Esophagus muscularis mucosa (tissue), 4 donors: ENCODE data around the gene MN1. TPM values are rescaled to one million over a fixed set of nuclear protein-coding genes. Genes with fewer than 3 reads are reported as not detected.
A peak's percentile ranks its signal among the peaks of the same experiment; 100 is the strongest.

Experiments
- DNase-seq: peaks from one replicate; pipeline ENCODE4 v3.0.0-alpha.2; 2017; ENCODE audit errors: extremely low spot score
- H3K27ac ChIP-seq, 4 donors: fragments of 200-600 bp; sonication (generic); replicated peaks in 1 of 4; 1 replicate in 3 of 4; 2 replicates in 1 of 4; pipeline ENCODE4 v1.5.1; 2016 to 2019; ENCODE audit warnings: mild to moderate bottlenecking in 1 of 4
- H3K27me3 ChIP-seq, 4 donors: fragments of 200-600 bp; sonication (generic); one replicate each; pipeline versions ENCODE4 v1.5.1 to v1.6.0; 2016 to 2019
- H3K36me3 ChIP-seq, 4 donors: fragments of 200-600 bp; sonication (generic); one replicate each; pipeline ENCODE4 v1.5.1; 2016 to 2019
- H3K4me1 ChIP-seq, 4 donors: fragments of 200-600 bp; sonication (generic); one replicate each; pipeline ENCODE4 v1.5.1; 2016 to 2019
- H3K4me3 ChIP-seq, 4 donors: fragments of 200-600 bp; sonication (generic); 1 replicate in 2 of 4; 2 replicates in 2 of 4; pipeline ENCODE4 v1.5.1; 2016 to 2019; ENCODE audit warnings: mild to moderate bottlenecking in 4 of 4, moderate library complexity in 1 of 4
- H3K9me3 ChIP-seq, 4 donors: fragments of 200-600 bp; sonication (generic); 1 replicate in 3 of 4; 2 replicates in 1 of 4; pipeline ENCODE4 v1.5.1; 2016 to 2019
- EP300 ChIP-seq: sonication (generic); formaldehyde crosslinking; IDR thresholded peaks from one replicate; pipeline ENCODE4 v1.6.1; 2017; ENCODE audit warnings: antibody characterized with exemption
- POLR2A ChIP-seq: fragments of 450-650 bp; IDR thresholded peaks from one replicate; pipeline ENCODE4 v1.6.1; 2017; ENCODE audit warnings: antibody characterized with exemption, moderate library complexity, mild to moderate bottlenecking, low read depth
- POLR2AphosphoS5 ChIP-seq, 2 donors: sonication (generic); formaldehyde crosslinking; IDR thresholded peaks; one replicate each; pipeline ENCODE4 v1.6.1; 2017; ENCODE audit warnings: antibody characterized with exemption in 2 of 2
- WGBS: methylation state at CpG from one replicate; pipeline ENCODE4 v1.1.5; 2018; 5-methylcytosine and 5-hydroxymethylcytosine counted together
- intact Hi-C: fragments of 100-400 bp; cut with DNase I; formaldehyde crosslinking; loops from one replicate; pipeline ENCODE4 v1.15.1; 2023
- total RNA-seq, 4 donors: library from RNA; depleted of rRNA; stranded (reverse); fragments of >200 nt; gene quantifications; one replicate each; pipeline versions ENCODE4 v1.1.0 to v1.2.1, GENCODE V29; 2016
- TF ChIP-seq, protein P1 (sequence below), 3 experiments: fragments of 200-600 bp in 2 of 3; fragments of 450-650 bp in 1 of 3; sonication (generic) in 2 of 3; IDR thresholded peaks; one replicate each; pipeline ENCODE4 v1.5.1; 2017 to 2019; ENCODE audit warnings: antibody characterized with exemption in 3 of 3, mild to moderate bottlenecking in 2 of 3, moderate library complexity in 1 of 3

MN1 gene
- total RNA-seq, 4 donors from 2014 or later: 16.2 to 47.3 (median 29.0) TPM

DNA sequence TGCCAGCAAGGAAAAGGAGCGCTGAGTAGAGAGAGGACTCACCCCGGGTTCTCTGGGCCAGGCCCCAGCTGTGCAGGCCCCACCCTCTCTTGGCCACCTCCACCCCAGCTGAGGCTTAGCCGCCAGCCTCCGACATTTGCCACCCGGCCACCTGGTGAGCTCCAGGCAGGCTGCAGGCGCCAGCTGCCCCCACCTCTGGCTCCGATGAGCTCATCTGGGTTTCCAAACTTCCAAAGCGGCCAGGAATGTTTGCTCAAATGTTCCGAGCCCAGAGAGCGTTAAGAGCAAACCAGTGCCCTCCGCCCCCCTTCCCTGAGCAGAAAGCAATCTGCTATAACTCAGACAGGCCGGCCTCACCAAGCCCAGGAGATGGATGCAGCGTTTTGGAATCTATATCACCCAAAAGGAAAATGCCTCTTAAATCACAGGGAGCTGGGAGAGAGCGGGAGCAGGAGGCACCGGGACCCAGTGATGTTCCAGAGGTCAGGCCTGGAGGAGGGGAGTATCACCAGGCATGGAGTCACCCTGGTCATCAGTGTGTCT, 9.1 kb upstream of the MN1 start:
- WGBS: 26% methylated on average over 13 of the region's 15 CpGs
- Histone ChIP-seq H3K27me3 (no peaks in the 10 kb centered on the region), H3K36me3 (no peaks in the 10 kb centered on the region), H3K4me1 (peaks cover 10 to 31% (median 28%) of the 10 kb centered on the region in 4 donors), H3K27ac (peak overlapping the region; percentile 78 to 88 (median 86)), H3K4me3 (peak overlapping the region; percentile 22 to 33 (median 32)), H3K9me3 (no peaks in the 10 kb centered on the region)
- no peak for DNase-seq
- intact Hi-C loops: no loop called here
- TF ChIP-seq, protein P1, sequence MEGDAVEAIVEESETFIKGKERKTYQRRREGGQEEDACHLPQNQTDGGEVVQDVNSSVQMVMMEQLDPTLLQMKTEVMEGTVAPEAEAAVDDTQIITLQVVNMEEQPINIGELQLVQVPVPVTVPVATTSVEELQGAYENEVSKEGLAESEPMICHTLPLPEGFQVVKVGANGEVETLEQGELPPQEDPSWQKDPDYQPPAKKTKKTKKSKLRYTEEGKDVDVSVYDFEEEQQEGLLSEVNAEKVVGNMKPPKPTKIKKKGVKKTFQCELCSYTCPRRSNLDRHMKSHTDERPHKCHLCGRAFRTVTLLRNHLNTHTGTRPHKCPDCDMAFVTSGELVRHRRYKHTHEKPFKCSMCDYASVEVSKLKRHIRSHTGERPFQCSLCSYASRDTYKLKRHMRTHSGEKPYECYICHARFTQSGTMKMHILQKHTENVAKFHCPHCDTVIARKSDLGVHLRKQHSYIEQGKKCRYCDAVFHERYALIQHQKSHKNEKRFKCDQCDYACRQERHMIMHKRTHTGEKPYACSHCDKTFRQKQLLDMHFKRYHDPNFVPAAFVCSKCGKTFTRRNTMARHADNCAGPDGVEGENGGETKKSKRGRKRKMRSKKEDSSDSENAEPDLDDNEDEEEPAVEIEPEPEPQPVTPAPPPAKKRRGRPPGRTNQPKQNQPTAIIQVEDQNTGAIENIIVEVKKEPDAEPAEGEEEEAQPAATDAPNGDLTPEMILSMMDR (IDR thresholded peaks at IDR 0.05): peak in 1 of 3 experiments; percentile 14
- TF ChIP-seq POLR2A (no peak), POLR2AphosphoS5 (IDR thresholded peaks at IDR 0.05) (peak; percentile 75 to 79), EP300 (no peak)

DNA sequence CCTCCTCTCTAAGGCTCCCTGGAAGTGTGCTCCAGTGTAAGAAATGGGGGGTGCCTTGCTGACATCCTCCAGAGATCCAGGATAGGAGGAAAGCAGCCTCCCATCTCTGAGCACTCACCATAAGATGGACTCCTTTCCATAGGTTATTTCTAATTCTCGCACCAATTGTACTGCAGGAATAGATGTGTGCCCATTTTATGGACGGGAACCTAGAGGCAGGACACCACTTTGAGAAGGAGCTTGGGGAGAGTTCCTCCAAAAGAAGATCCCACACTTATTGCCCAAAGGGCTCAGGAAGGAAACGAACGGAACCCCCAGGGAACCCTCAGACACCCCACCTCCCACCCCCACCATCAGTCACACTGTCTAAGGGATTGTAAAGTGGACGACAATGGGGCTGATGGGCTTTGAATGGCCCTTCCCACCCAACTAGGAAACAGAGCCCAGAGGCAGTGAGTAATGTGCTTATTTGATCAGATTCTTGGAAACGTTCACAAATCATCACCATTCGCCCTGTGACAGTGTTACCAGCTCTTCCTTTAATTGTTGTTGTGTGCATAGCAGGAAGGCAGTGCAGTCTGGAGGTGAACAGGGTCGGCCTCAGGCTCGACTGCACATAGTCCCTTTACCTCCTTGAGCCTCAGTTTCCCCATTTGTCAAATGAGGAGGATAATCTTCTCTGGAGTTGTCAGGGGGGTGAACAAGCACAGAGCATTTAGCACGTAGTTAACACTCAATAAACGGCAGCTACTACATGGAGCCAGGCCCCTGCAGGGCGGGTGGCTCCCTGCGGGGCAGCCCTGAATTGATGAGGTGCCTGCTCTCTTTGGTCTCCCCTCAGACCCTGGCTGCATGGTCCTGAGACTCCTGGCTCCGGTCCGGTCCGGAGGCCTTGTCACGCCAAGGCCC, 8.4 kb upstream of the MN1 start:
- no peak for DNase-seq
- Histone ChIP-seq H3K9me3 (no peaks in the 10 kb centered on the region), H3K36me3 (no peaks in the 10 kb centered on the region), H3K27me3 (no peaks in the 10 kb centered on the region), H3K4me3 (peak overlapping the region; percentile 22 to 33 (median 32)), H3K4me1 (peaks cover 10 to 35% (median 30%) of the 10 kb centered on the region in 4 donors), H3K27ac (peak overlapping the region; percentile 78 to 88 (median 86))
- WGBS: 61% methylated on average over 14 of the region's 17 CpGs
- TF ChIP-seq POLR2AphosphoS5 (IDR thresholded peaks at IDR 0.05): no peak
- intact Hi-C loops: loop anchor here (10.0 kb wide), 1 partner anchor 615 kb away; no protein-coding TSS in a partner anchor

DNA sequence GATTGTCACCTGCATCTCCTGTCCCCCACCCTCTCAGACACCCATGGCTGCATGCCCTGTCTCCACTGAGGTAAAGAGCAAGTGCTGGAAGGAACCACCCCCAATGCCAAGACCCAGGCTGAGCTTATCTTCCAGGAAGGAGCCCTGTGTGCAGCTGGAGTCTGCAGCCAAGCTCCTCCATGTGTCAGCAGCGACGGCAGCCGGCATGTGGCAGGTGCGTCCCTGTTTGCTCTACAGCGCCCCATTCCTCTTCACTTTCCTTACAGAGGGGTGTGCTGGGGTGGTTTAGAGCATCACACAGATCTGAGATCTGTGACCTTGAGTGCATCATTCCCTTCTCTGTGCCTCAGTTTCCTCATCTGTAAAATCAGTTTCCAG, 7.7 kb upstream of the MN1 start:
- no peak for DNase-seq
- Histone ChIP-seq H3K4me1 (peaks cover 14 to 42% (median 38%) of the 10 kb centered on the region in 4 donors), H3K27me3 (no peaks in the 10 kb centered on the region), H3K27ac (peak overlapping the region in 3 of 4 donors; percentile 83 to 88 (median 88)), H3K36me3 (no peaks in the 10 kb centered on the region), H3K4me3 (no peak overlapping the region), H3K9me3 (no peaks in the 10 kb centered on the region)
- WGBS: 74% methylated on average over 5 of the region's 5 CpGs
- TF ChIP-seq, protein P1 (IDR thresholded peaks at IDR 0.05): no peak
- TF ChIP-seq EP300 (no peak), POLR2AphosphoS5 (IDR thresholded peaks at IDR 0.05) (no peak), POLR2A (no peak)
- intact Hi-C loops: loop anchor here (10.0 kb wide), 1 partner anchor 614 kb away; no protein-coding TSS in a partner anchor

DNA sequence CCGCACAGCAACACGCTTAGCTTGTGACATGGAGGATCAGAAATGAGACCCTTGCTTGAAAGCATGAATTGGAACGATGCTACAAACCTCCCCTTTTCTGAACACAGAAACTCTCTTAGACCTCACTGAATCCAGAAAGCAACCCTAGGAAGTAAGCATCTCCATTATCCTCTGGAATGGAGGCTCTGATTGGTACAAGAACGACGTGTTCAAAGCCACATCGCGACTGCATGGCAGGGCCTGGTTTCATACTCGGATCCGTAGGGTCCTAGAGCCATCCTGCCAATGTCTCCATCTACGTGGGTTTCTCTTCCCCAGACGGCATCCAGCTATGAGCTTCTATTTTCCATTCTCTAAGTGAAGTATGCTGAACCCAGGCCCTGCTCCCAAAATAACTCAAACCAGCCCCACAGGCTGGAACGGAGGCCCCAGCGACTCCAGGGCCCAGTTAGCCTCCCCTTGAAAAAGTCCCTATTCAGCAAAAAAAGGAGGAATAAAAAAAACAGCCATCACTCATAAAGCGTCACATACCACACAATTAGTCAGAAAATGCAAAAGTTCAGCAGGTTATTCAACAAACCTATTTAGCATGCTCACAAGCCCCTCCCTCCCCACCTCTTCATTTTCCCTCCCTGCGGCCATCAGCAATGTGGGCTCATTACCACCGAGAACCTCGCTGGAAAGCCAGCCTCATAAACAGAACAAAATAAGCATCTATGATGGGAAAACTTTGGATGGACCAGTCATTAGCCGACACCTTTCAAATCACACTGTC, 7.1 kb upstream of the MN1 start:
- Histone ChIP-seq H3K27me3 (no peaks in the 10 kb centered on the region), H3K9me3 (no peaks in the 10 kb centered on the region), H3K27ac (peak overlapping the region in 3 of 4 donors; percentile 83 to 88 (median 88)), H3K36me3 (no peaks in the 10 kb centered on the region), H3K4me1 (peaks cover 15 to 48% (median 44%) of the 10 kb centered on the region in 4 donors), H3K4me3 (no peak overlapping the region)
- intact Hi-C loops: loop anchor here (10.0 kb wide), 1 partner anchor 614 kb away; no protein-coding TSS in a partner anchor
- TF ChIP-seq POLR2A: no peak
- TF ChIP-seq POLR2AphosphoS5 (IDR thresholded peaks at IDR 0.05): no peak
- TF ChIP-seq EP300: no peak
- TF ChIP-seq, protein P1 (IDR thresholded peaks at IDR 0.05): no peak
- WGBS: 78% methylated on average over 18 of the region's 18 CpGs
- DNase-seq: no peak
